Tibial nerve (tissue), 4 donors: Measurements from ENCODE around the gene RARG. TPM values are rescaled to one million over a fixed set of nuclear protein-coding genes. Genes with fewer than 3 reads are reported as not detected.
A peak's percentile ranks its signal among the peaks of the same experiment; 100 is the strongest.

Source experiments
- DNase-seq, 2 donors: peaks; one replicate each; pipeline ENCODE4 v3.0.0-alpha.2; 2019; ENCODE audit warnings: low spot score in 2 of 2
- H3K27ac ChIP-seq, 4 donors: fragments of 200-600 bp; sonication (generic) in 3 of 4; one replicate each; pipeline ENCODE4 v1.5.1; 2017 to 2019; ENCODE audit warnings: mild to moderate bottlenecking in 1 of 4
- H3K27me3 ChIP-seq, 2 donors: fragments of 200-600 bp; sonication (generic) in 1 of 2; one replicate each; pipeline versions ENCODE4 v1.5.1 to v1.6.0; 2017 to 2019
- H3K36me3 ChIP-seq, 3 donors: fragments of 200-600 bp; sonication (generic); one replicate each; pipeline ENCODE4 v1.5.1; 2018 to 2019
- H3K4me1 ChIP-seq, 4 donors: fragments of 200-600 bp; sonication (generic) in 3 of 4; one replicate each; pipeline ENCODE4 v1.5.1; 2017 to 2019
- H3K4me3 ChIP-seq, 4 donors: fragments of 200-600 bp; sonication (generic) in 3 of 4; one replicate each; pipeline ENCODE4 v1.5.1; 2017 to 2019; ENCODE audit warnings: mild to moderate bottlenecking in 1 of 4, moderate library complexity in 1 of 4
- H3K9me3 ChIP-seq, 4 donors: fragments of 200-600 bp; sonication (generic) in 3 of 4; one replicate each; pipeline ENCODE4 v1.5.1; 2017 to 2019
- EP300 ChIP-seq, 2 donors: sonication (generic); formaldehyde crosslinking; IDR thresholded peaks; one replicate each; pipeline ENCODE4 v1.6.1; 2017; ENCODE audit warnings: antibody characterized with exemption in 2 of 2, mild to moderate bottlenecking in 1 of 2
- POLR2A ChIP-seq, 2 donors: fragments of 450-650 bp; IDR thresholded peaks; one replicate each; pipeline ENCODE4 v1.6.1; 2017; ENCODE audit warnings: antibody characterized with exemption in 2 of 2, mild to moderate bottlenecking in 2 of 2, moderate library complexity in 2 of 2
- WGBS, 2 donors: methylation state at CpG; one replicate each; pipeline ENCODE4 v1.1.5; 2018; 5-methylcytosine and 5-hydroxymethylcytosine counted together
- total RNA-seq, 4 donors: library from RNA; depleted of rRNA; stranded (reverse); fragments of >200 nt; gene quantifications; one replicate each; pipeline ENCODE4 v1.1.0, GENCODE V29; 2016
- TF ChIP-seq, protein P1 (sequence below), 5 experiments: fragments of 200-600 bp in 3 of 5; fragments of 450-650 bp in 2 of 5; sonication (generic) in 3 of 5; IDR thresholded peaks; one replicate each; pipeline ENCODE4 v1.5.1; 2016 to 2019; ENCODE audit warnings: antibody characterized with exemption in 5 of 5, mild to moderate bottlenecking in 3 of 5, moderate library complexity in 2 of 5

Gene RARG
- total RNA-seq, 4 donors from 2014 or later, result 28.0 to 32.3 (median 31.4) TPM

DNA sequence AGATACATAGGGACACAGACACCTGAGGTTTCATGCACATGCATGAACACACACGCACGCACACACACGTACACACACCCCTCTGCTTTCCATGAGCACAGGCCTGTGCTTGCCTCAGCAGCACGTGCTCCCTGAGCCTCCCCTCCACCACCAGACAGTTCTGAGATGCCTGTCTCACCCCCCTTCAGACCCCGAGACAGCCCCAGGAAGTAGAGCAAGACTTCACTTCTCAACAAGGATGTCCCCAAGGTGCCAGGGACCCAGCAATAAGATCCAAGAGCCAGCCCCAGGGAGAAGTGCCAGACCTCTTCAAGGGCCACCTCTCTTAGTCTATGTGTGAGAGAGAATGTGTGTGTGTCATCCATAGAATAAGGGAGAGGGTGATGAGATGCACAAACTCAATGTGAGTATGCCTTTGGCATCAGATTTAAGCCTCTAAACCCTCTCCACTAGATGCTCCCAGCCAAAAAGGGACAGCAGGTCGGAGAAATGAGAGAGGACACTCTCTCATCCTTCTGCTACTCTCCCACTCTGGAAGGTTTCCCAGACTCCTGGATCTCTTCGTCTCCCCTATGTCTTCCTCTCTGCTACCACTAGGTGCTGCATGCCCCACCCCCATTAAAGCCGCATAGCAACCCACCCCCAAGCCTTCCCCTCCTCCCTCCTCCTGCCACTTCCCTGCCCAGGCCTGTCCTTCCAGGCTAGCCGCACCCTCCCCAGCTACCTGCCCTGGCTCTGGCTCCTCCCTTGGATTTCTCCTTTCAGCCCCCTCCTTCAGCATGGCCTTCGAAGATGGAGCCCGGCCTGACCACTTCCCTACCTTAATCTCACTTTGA, 7.7 kb downstream of the RARG start:
- peaks cover 0 to 18% (median 0%) of the 10 kb centered on the region in 3 donors for H3K36me3 ChIP-seq
- H3K9me3 ChIP-seq, result no peaks in the 10 kb centered on the region
- no peak overlapping the region for H3K4me3 ChIP-seq
- no peak for TF ChIP-seq EP300 (IDR thresholded peaks at IDR 0.05)
- no peak for TF ChIP-seq POLR2A (IDR thresholded peaks at IDR 0.05)
- TF ChIP-seq, protein P1, sequence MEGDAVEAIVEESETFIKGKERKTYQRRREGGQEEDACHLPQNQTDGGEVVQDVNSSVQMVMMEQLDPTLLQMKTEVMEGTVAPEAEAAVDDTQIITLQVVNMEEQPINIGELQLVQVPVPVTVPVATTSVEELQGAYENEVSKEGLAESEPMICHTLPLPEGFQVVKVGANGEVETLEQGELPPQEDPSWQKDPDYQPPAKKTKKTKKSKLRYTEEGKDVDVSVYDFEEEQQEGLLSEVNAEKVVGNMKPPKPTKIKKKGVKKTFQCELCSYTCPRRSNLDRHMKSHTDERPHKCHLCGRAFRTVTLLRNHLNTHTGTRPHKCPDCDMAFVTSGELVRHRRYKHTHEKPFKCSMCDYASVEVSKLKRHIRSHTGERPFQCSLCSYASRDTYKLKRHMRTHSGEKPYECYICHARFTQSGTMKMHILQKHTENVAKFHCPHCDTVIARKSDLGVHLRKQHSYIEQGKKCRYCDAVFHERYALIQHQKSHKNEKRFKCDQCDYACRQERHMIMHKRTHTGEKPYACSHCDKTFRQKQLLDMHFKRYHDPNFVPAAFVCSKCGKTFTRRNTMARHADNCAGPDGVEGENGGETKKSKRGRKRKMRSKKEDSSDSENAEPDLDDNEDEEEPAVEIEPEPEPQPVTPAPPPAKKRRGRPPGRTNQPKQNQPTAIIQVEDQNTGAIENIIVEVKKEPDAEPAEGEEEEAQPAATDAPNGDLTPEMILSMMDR (IDR thresholded peaks at IDR 0.05), result no peak
- DNase-seq, result no peak
- 42 to 45% methylated on average over 11 of the region's 11 CpGs for WGBS, 2 donors
- peak overlapping the region; percentile 92 to 100 (median 96) for H3K27ac ChIP-seq
- H3K4me1 ChIP-seq, result peaks cover 5 to 60% (median 43%) of the 10 kb centered on the region in 4 donors
- no peaks in the 10 kb centered on the region for H3K27me3 ChIP-seq

DNA sequence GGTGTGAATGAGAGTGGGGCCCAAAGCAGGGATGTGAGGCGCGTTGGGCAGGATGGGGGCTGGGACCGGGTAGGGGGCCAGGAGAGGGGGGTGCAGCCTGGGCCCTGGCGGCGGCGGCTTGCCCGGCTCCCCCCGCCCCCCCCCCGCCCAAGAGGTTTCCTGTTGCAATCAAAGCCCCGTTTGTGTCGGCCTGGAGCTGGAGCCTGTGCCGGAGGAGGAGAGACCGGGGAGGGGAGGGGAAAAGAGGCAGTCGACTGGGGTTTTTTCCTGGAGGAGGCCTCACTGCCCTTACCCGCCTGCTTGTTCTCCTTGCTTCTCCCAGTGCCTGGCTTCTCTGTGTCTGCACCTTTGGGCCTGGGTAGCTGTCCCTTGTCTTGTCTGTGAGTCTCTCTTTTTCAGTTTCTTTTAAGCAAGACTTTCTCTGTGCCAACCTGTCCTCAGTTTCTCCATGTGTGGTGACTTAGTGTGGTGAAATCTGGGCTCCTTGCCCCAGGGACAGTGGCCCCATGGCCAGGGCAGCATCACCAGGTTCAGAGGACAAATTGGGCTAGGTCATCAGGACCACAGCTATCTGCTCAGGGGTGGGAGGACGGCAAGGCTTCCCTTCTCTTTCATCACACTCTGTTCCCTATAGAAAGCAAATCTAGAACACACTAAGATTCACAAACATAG, 8.5 kb downstream of the RARG start:
- Histone ChIP-seq H3K9me3 (no peaks in the 10 kb centered on the region), H3K36me3 (peaks cover 0 to 17% (median 0%) of the 10 kb centered on the region in 3 donors), H3K4me3 (no peak overlapping the region), H3K4me1 (peaks cover 5 to 60% (median 44%) of the 10 kb centered on the region in 4 donors), H3K27me3 (no peaks in the 10 kb centered on the region), H3K27ac (peak overlapping the region; percentile 92 to 100 (median 96))
- DNase-seq, result peak in 1 of 2 donors; percentile 31
- 4 to 15% methylated on average over 8 to 16 of the region's 16 CpGs for WGBS, 2 donors
- TF ChIP-seq, protein P1 (IDR thresholded peaks at IDR 0.05), result no peak
- no peak for TF ChIP-seq EP300 (IDR thresholded peaks at IDR 0.05)
- TF ChIP-seq POLR2A (IDR thresholded peaks at IDR 0.05), result no peak

DNA sequence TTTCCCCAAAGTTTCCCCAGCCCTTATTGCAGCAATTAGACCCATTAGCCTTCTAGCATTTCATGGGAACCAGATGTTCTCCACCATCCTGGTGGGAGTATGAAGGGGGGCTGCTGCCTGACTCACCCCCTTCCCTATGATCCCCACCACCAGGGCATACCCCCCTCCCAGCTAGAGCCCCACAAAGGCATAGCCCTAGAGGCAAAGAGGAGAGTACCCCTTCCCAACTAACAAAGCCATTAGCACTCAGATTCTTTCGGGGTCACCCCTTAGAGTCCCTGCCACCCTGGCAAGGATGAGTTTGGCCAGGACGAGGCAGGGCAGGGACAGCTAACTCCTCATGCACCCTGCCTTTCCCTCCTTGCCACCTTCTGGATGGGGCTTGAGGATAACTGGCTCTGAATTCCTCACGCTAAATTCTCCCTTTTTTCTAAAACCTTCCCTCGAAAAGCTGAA, 9.2 kb downstream of the RARG start:
- Histone ChIP-seq H3K36me3 (peaks cover 0 to 13% (median 0%) of the 10 kb centered on the region in 3 donors), H3K9me3 (no peaks in the 10 kb centered on the region), H3K4me3 (no peak overlapping the region), H3K27me3 (no peaks in the 10 kb centered on the region), H3K27ac (peak overlapping the region; percentile 92 to 100 (median 96)), H3K4me1 (peaks cover 5 to 64% (median 50%) of the 10 kb centered on the region in 4 donors)
- TF ChIP-seq, protein P1 (IDR thresholded peaks at IDR 0.05), result no peak
- TF ChIP-seq POLR2A (IDR thresholded peaks at IDR 0.05) (no peak), EP300 (IDR thresholded peaks at IDR 0.05) (no peak)
- no peak for DNase-seq
- 30 to 36% methylated on average over 4 of the region's 4 CpGs for WGBS, 2 donors

DNA sequence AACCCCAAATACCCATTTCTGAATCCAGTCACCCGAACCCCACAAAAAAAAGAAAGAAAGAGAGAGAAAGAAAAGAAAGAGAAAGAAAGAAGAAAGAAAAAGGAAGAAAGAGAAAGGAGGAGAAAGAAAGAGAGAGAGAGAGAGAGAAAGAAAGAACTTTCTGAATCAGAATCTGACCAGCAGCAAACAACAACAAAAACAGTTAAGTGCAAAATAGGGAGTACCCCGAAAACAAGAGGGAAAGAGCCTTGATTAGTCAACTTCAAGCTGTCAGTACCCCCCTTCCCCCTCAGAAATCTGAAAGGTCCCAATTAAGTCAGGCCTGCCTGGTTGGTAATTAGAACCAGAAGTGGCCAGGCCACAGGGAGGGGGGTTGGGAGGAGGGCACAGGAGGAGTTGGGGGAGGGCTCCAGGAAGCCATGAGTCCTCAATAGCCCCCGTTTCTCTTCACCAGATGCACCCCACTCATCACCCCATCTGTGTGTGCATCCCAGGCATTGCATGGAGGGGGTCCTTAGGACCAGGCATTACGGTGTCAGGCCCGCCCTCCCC, 9.8 kb downstream of the RARG start:
- no peaks in the 10 kb centered on the region for H3K9me3 ChIP-seq
- 16 to 19% methylated on average over 4 to 5 of the region's 5 CpGs for WGBS, 2 donors
- peak overlapping the region; percentile 53 to 78 (median 68) for H3K4me3 ChIP-seq
- H3K4me1 ChIP-seq, result peaks cover 5 to 70% (median 56%) of the 10 kb centered on the region in 4 donors
- no peaks in the 10 kb centered on the region for H3K27me3 ChIP-seq
- peak overlapping the region; percentile 92 to 100 (median 96) for H3K27ac ChIP-seq
- H3K36me3 ChIP-seq, result peaks cover 0 to 7% (median 0%) of the 10 kb centered on the region in 3 donors
- DNase-seq, result no peak
- TF ChIP-seq EP300 (IDR thresholded peaks at IDR 0.05) (no peak), POLR2A (IDR thresholded peaks at IDR 0.05) (no peak)
- TF ChIP-seq, protein P1 (IDR thresholded peaks at IDR 0.05), result no peak
